GM23338 (cell line): ENCODE measurements around the gene C4orf17.

Experiments
- CREB1 ChIP-seq: fragments of 250-450 bp; sonication (Bioruptor Pico); IDR thresholded peaks from 2 replicates; pipeline ENCODE4 v1.5.0; 2020; ENCODE audit warnings: low read depth, mild to moderate bottlenecking, moderate library complexity
- CTCF ChIP-seq, 2 experiments: fragments of 200-600 bp in 1 of 2; sonication (generic) in 1 of 2; conservative IDR thresholded peaks; 2 replicates each; pipeline versions ENCODE4 v1.5.1 to v1.6.1; 2016 to 2017; ENCODE audit warnings: antibody characterized with exemption in 2 of 2, low read depth in 2 of 2, mild to moderate bottlenecking in 2 of 2, moderate library complexity in 1 of 2
- EZH2 ChIP-seq: fragments of 200-600 bp; sonication (generic); IDR thresholded peaks from one replicate; pipeline ENCODE4 v1.8.0; 2017; ENCODE audit warnings: antibody characterized with exemption, mild to moderate bottlenecking, low read depth; ENCODE audit not compliant: unreplicated experiment
- EZH2phosphoT487 ChIP-seq: fragments of 200-600 bp; sonication (generic); IDR thresholded peaks from one replicate; pipeline ENCODE4 v1.8.1; 2018; ENCODE audit warnings: antibody characterized with exemption; ENCODE audit not compliant: unreplicated experiment
- JUNB ChIP-seq: IDR thresholded peaks from one replicate; pipeline ENCODE4 v1.6.1; 2016; ENCODE audit warnings: antibody characterized with exemption; ENCODE audit not compliant: unreplicated experiment
- POLR2AphosphoS5 ChIP-seq: IDR thresholded peaks from 2 replicates; pipeline ENCODE4 v1.6.1; 2016; ENCODE audit warnings: antibody characterized with exemption, low read depth
- REST ChIP-seq: IDR thresholded peaks from one replicate; pipeline ENCODE4 v1.6.1; 2018; ENCODE audit warnings: antibody characterized with exemption; ENCODE audit not compliant: unreplicated experiment

GRCh38 chr4:99586322-99586721 is 75.5 kb downstream of the C4orf17 start:
- TF ChIP-seq CTCF (conservative IDR thresholded peaks at IDR 0.05; ENCODE audit: low read depth in 2 of 2) (no peak), REST (no peak), EZH2 (no peak), POLR2AphosphoS5 (no peak), CREB1 (CRISPR knock-in tag) (no peak), JUNB (no peak), EZH2phosphoT487 (no peak)
